DMS53 treated with DMSO at 0.1 percent for 48 hours (cell line): Measurements from ENCODE around the gene CDC27.
"Not testable (repeated sequence)": the region's sequence is repeated elsewhere in the genome, so short reads cannot be mapped to it uniquely, and the experiment has no call there.

Experiments used
- DNase-seq: peaks from one replicate; lab custom pipeline; 2025; ENCODE audit not compliant: unreplicated experiment; lab: John Stamatoyannopoulos, UW

CDC27 gene

DNA sequence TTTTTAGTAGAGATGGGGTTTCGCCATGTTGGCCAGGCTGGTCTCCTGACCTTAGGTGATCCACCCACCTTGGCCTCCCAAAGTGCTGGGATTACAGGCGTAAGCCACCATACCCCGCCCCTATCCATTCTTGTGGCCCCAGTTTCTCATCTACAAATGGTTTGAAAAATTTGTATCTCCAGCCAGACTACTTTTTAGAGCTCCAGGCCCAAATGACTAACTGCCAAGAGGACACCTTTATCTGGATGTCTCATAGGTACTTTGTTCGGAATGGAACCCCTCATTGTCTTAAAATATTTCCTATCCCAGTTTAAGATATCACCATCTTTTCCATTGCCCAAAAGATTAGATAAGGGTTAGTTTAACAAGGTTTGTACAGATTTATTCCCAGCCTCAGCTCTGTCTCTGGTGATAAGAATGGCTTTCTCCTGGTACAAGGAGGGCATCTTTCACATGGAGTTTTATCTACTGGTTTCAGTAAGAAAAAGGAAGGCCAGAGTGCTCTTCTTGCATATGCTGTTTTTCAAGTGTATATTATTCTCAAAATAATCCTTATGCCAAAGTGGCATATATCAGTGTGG is 4.9 kb upstream of the CDC27 start:
- DNase-seq: no peak

DNA sequence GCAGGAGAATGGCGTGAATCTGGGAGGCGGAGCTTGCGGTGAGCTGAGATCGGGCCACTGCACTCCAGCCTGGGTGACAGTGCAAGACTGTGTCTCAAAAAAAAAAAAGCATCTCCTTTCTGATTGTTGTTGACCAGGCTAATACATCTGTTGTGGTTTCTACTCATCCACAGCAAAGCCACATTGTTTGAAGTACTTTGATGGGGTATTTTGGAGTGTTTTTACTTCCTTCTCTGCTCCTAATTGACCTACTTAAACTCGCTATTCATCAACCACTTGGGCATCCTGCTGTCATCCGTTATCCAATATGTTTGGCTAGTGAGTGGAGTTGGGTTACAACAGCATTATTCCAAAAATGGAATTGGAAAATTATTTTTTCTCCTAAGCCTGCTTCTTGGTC is 3.5 kb upstream of the CDC27 start:
- DNase-seq: peak; percentile 91

DNA sequence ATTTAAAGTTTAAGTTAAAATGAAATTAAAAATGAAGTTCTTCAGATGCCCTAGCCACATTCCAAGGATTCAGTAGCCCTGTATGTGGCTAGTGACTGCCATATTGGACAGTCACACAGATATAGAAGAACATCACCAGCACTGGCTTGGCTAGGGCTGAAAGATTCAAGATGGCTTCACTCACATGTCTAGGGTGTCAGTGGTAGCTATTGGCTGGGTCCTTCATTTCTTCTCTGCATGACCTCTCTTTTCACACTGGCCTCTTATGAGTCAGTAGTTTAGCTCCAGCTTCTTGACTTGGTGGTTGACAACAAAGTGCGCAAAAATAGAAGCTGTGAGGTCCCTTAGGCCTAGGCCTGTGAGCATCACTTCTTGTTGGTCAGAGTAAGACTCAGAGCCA is 1.7 kb upstream of the CDC27 start:
- DNase-seq: no peak

DNA sequence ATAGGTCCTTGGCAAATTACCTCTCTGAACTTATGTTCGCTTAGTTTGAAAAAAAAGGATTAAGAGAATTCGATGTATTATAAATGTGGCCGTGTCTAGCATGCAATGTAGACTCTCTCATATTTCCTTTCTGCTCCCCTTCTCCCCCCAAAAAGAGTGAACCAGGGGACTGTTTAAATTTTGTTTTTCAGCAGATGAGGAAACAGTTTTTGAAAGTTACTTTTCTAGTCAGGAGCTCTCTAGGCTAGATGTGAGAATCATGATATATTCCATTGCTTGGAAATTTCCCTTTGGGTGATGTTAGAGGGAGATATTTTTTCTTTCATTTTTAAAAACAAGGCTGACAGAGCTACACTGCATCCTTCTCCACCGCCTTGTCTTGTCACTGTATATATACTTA is 1.1 kb upstream of the CDC27 start:
- no peak for DNase-seq

DNA sequence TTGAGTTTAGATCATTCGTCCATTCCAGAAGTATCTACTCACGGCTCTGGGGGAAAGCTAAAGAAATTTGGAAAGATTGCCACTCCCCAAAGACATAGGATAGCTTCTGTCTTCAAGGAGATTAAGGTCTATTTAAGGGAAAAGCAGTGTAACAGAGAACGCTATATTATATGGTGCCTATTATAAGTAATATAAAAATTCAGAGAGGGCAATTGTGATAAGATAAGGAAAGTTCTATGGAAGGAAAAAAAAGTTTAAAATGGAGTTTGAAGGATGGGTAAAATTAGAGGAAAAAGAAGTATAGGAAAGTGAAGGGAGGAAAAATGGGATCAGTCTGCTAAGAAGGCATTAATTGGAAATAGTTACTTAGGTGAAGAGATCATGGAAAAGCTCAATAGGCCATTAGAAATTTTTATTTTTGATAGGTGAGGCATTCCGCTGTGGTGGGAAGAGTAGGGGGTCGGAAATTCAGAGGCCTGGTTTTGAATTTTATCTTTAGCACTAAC is 690 bp upstream of the CDC27 start:
- no peak for DNase-seq

DNA sequence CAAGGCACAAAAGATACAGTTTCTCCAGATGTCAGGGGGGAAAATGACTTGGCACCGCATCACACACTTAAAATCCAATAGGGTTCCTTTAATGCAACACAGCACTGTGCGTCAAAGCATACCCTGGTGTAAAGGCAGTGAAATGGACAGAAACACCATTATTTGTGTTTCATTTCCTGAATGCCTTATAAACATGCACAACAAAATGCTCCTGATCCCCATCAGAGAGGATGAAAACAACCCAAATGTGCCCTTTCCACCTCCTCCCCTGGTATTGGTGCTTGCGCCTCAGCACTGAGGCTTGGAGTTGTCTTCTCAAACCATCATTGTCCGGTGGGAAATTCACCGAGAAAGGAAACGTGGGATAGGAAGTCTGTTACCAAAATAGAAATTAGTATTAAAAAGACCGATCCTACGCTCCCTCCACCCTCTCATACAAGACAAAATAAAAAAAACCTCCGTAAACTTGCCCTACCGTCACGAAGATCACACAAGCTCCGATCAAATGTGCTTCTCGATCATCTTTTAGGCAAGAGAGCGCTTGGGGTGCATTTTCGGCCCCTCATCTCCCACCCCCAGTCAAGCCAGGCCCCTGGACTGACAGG is 722 bp downstream of the CDC27 start:
- no peak for DNase-seq

DNA sequence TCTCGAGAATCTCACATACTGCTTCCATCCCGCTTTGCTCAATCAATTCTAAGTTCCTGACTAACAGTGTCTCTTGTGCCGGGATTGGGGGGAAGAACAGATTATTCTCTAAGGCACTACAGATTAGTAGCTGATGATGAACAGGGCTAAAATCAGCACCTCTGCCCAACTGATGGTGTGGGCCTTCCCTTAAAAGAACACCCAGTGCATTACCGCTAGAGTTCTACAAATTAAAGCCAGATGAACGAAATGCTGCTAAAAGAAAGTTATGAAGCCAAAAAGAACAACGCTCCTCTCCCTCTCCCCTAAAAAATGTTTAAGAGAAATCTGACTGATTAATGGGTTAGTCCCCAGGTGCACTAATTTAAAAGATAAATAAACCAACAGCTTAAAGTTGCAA is 4.4 kb downstream of the CDC27 start:
- DNase-seq: no peak

DNA sequence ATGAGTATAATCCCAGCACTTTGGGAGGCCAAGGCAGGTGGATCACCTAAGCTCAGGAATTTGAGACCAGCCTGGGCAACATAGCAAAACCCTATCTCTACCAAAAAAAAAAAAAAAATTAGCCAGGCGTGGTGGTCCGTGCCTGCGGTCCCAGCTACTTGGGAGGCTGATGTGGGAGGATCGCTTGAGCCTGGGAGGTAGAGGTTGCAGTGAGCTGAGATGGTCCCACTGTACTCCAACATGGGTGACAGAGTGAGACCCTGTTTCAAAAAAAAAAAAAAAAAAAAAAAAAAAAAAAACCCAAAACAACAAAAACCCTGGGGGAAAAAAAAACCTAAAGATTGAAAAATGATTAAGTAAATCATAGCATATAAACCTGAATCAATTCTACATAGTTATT is 8.1 kb downstream of the CDC27 start:
- DNase-seq: not testable (repeated sequence)

DNA sequence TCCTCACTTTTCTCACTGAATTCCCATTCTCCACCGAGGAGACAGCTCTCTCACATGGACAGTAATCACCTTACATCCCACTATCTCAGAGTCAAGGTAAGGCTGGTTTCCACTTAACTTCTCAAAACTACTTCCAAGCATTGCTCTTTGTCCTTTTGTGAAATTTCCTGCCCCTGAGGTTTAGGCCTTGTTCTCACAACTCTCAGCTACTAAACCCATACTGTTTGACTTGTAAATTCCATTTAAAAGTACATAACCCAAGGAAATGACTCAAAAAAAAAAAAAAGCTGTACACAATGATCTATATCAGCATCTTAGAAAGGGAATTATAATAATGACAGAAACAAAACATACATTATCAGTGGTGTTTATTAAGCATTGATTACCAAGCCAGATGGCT is 8.8 kb downstream of the CDC27 start:
- no peak for DNase-seq

DNA sequence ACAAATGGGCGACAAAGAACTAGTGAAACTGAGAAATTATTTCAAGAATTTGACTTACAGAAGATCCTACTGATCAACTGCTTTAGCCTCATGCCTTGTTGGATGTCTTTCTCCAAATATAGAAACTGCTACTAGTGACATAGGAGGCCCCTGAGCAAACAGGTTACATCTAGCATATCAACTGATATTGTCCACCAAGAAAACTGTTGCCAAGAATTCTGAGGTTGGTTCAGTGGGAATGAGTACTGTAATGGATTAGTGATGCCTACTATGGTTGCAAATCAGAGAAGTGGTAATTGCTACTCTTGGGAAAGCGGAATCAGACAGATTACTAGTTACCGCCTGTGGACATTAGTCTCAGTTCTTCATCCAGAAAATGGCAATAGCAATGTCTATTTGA is 10.0 kb downstream of the CDC27 start:
- no peak for DNase-seq

DNA sequence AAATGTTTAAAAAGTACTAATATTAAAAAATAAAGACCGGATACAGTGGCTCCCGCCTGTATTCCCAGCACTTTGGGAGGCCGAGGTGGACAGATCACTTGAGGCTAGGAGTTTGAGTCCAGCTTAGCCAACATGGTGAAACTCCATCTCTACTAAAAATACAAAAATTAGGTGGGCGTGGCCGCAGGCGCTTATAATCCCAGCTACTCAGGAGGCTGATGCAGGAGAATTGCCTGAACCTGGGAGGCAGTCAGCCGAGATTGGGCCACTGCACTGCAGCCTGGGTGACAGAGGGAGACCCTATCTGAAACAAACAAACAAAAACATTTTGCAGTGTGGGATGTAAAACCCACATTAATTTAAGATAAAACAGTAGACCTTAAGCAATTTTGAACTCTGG is 11.8 kb downstream of the CDC27 start:
- DNase-seq: no peak

DNA sequence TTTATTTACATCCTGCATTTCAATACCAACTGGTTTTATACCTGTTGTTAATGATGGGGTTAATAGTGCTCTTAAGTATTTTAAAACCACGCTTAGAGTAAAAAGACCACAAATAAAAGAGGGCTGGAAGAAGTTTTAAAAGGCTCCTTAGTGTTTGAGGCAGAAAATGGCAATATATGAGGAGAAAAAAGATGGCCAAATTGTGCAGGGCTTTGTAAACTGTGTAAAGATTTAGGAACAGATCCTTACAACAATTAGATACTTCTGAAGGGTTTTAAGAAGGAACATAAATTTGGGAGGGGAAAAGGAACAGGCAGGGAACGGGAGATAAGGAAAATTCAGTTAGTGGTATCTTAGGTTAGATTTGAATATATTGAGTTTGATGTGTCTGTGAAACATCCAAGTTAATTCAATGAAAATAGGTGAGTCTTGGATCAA is 12.7 kb downstream of the CDC27 start:
- no peak for DNase-seq

DNA sequence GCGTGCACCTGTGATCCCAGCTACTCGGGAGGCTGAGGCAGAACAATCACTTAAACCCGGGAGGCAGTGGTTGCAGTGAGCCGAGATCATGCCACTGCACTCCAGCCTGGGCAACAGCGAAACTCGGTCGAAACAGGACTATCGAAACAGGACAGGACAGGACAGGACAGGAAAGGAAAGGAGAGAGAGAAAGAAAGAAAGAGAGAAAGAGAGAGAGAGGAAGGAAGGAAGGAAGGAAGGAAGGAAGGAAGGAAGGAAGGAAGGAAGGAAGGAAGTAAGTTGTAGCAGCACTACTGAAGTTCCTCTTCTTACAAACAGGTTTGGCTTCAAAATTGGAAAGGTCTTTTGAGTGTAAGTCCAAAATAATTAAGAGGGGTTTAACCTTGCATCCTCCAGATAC is 14.3 kb downstream of the CDC27 start:
- DNase-seq: not testable (repeated sequence)

DNA sequence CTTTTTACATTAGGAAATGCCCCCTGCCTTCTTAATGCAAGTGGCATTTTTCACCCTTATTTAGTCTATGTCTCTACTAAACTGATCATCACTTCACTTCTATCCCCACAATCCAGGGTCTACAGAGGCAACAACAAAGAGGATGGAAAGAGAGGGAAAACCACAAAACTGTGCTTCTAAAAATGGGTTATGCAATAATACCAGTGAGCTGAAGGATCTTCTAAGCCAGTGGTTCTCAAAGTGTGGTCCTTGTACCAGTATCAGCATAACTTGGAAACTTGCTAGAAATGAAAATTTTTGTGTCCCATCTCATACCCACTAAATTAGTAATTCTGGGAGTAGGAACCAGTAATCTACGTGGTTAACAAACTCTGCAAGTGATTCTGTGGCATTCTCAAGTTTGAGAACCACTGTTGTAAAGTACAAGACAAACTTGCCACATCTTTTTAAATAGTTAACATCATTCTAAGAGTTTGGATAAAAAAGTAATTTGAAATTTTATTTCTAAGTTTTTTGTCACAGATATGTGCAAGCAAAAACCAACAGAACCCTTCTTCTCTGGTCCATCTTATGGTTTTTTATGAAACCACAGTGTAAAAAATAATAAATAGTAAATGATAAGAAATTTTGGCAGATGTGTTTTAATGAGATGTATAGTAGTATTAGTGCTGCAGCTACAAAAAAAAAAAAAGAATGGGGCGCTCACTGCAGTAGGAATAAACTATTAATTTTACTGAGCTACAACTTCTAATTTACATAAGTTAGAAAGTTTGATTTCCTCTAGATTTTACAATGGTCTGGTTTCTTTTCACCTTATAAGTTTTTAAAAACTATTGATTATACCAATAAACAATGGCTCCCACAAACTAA is 16.2 kb downstream of the CDC27 start:
- DNase-seq: no peak

DNA sequence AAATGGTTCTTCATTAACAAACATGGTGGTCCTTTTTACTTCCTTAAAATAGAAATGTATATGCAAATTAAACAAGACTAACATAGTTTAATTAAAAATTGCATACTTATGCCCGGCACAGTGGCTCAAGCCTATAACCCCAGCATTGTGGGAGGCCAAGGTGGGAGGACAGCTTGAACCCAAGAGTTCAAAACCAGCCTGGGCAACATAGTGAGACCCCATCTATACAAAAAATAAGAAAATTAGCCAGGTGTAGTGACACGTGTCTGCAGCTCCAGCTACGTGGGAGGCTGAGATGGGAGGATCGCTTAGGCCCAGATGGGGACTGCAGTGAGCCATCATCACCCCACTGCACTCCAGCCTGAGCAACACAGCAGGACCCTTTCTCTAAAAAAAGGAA is 18.4 kb downstream of the CDC27 start:
- DNase-seq: no peak

DNA sequence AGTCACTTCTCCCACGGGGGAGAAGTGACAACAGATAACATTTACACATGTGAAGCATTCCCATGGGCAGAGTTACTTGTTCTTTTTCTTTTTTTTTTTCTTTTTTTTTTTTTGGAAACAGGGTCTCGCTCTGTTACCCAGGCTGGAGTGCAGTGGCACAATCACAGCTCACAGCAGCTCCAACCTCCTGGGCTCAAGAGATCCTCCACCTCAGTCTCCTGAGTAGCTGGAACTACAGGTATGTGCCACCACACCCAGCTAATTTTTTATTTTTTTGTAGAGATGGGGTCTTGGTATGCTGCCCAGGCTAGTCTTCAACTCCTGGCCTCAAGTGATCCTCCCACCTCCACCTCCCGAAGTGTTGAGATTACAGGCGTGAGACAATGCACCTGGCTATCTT is 20.2 kb downstream of the CDC27 start:
- DNase-seq: not testable (repeated sequence)

DNA sequence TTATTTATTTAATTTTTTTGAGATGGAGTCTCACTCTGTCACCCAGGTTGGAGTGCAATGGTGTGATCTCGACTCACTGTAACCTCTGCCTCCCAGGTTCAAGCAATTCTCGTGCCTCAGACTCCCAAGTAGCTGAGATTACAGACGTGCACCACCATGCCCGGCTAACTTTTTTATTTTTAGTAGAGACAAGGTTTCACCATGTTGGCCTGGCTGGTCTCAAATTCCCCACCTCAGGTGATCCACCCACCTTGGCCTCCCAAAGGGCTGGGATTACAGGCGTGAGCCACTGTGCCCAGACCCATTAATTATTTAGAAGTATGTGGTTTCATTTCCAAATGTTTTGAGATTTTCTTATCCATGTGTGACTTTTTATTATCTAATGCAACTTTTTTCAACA is 22.2 kb downstream of the CDC27 start:
- DNase-seq: not testable (repeated sequence)

DNA sequence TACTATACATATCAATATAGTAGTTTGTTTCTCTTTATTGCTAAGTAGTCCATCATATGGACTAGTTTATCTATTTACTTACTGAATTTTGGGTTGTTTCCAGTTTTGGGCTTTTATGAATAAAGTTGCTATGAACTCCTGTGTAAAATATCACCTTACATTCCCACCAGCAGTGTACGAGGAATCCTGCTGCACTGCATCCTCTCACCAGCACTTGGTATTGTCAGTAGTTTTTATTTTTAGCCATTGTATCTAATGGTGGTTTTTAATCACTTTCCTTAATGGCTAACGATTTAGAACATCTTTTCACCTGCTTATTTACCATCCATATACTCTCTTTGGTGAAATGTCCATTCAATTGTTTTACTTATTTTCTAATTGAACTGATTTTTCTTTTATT is 24.0 kb downstream of the CDC27 start:
- no peak for DNase-seq

DNA sequence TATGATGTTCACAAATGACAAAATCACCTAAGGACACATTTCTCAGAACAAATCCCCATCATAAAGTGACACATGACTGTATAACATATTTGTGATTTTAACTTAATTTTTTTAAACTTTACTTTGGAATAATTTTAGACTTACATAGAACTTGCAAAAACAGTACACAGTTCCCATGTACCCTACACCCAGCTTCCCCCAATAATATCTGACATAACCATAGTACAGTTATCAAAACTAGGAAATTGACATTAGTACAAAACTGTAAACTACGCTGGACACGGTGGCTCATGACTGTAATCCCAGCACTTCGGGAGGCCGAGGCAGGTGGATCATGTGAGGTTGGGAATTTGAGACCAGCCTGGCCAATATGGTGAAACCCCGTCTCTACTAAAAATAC is 24.8 kb downstream of the CDC27 start:
- no peak for DNase-seq

DNA sequence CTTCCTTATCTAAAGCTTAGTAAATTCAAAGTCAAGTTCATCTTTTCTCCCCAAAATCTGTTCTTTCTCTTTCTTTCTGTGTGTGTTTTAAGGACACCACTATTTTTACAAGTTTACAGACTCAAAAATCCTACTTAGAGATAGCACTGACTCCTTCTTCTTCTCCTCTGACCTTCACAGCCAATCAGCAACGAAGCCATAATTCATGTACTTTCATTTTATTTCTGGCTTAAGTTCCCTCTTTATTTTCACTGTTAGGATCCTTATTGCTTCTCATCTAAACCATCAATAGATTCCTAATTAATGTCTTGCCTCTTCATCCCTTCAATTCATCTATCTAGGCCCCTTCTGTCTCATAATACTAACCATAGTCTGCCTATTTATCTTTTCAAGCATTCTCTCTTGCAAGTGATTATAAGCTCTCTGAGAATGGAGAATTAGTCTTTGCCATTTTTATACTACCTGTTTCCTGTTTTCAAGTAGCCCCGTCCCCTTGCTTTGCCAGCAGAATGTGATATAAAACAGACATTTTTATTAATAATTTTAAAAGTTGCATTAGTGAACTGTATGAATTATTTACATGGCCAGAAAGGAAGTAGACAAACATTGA is 27.0 kb downstream of the CDC27 start:
- no peak for DNase-seq

DNA sequence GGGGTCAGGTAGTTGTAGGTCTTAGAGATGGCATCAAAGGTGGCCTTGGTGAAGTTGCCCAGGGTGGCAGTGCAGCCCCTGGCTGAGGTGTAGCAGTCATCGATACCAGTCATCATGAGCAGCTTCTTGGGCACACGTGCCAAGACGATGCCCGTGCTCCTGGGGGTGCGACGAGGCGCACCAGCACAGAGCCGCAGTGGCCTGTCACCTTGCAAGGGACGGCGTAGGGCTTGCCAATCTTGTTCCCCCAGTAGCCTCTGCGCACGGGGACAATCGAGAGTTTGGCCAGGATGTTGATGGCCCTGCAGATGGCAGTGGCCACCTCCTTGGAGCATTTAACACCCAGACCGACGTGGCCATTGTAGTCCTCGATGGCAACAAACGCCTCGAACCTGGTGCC is 29.8 kb downstream of the CDC27 start:
- DNase-seq: no peak

DNA sequence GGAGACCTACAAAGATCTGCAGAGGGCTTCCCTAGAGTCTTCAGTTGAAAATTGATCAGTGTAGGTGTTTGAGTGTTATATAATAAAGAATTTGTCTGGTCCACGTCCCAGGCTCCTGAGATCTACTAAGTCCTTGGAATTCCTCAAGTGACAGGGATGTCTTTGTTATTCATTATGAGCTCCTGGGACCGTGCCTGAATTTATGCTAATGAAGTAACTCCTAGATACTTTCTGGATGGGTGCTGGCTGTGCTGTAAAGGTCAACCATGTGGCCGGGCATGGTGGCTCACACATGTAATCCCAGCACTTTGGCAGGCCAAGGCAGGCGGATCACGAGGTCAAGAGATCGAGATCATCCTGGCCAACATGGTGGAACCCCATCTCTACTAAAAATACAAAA is 43.7 kb downstream of the CDC27 start:
- DNase-seq: no peak
